NCI-H82 treated with DMSO at 0.1 percent for 48 hours (cell line): Measurements from ENCODE around the gene CAMTA1.

Source experiments
- DNase-seq: peaks from one replicate; lab custom pipeline; 2025; ENCODE audit not compliant: unreplicated experiment; lab: John Stamatoyannopoulos, UW

CAMTA1 gene

DNA sequence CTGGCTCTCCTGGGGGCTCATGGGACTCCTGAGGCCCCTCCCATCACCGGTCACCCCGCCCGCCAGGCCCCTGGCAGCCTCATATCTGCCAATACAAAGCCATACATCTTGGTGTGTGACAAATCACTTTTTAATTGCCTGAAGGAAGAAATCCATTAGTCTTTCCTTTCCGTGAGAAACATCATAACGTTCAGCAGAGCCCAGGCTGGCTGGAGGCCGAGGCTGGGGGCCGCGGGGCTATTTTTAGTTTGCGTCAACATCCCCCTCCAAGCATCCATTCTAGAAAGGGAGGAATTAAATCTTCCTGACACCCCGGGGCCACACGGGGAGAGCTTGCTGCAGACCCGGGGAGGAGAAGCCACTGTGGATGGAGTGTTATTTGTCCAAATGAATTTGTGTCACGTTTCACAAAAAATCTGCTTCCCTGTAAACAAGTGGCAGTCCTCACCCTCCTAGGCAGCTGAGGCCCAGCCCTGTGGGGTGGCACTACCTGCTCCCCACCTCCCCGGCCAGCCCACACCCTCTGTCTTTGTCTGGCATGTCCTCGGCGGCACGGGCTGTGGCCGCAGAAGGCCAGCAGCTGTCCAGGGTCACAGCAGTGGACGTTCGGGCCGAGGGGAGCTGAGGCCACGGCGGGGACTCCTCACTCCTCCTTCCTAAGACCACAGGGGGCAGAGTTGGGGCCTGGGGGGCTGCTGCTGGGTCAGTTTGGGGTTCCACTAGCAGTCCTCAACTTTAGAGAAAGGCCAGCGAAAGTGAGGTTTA is 749.0 kb downstream of the CAMTA1 start:
- no peak for DNase-seq

DNA sequence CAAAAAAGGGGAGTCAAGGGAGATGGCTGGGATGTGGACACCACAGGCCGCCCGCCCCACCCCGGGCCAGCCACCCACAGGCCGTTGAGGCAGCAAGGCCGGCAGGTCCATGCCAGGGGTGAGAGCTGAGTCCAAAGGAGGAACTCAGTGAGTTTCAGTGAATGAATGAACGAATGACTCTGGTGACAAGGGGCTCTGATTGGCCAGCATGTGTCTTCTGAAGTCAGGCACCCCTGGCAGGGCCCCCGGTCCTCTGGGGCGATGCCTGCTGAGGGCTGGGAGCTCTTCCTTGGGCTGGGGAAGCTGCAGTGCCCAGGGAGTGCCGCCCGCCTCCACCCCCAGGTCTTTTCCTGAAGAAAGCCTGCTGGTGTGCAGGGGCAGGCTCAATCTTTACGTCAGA is 749.8 kb downstream of the CAMTA1 start:
- no peak for DNase-seq

DNA sequence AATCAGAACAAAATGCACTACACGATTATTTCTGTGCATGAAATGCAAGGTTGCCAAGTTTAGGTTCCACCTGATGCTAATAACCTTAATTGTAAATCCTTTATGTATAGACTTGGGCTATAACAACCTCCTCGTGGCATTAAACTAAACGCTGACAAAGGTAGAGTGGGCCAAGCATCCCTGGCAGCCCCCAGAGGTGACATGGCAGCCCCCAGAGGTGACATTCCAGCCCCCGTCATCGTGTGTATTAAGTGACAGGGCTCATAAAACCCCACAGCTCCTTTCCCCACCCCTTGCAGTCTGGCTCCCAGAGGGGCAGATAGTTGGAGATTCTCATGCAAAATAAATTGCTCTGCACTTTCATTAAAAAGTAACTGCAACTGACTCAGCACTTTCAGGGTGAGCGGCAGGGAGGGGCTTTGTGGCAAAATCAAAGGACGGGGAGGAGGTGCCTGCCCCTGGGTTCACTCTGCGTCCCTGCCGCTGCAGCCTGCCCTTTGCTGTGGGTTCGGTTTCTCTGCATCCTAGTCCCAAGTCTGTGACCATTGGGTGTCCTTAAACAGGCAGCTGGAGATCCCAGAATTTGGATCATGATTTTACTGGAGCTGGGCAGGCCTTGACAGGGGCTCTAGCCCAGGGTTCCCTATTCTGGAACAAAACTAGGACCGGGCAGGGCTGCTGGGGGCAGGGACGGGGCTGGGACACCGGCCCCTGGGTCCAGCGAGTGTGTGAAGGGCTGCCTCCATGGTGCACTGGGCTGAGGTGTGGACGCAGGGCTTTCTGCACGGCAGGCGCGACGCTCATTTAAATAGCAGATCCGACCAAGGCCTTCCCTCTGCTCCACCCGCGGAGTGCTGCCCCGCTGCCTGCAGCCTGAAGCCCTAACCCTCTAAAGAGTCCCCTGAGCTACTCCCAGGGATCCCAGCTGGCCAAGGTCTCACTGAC is 751.0 kb downstream of the CAMTA1 start:
- no peak for DNase-seq

DNA sequence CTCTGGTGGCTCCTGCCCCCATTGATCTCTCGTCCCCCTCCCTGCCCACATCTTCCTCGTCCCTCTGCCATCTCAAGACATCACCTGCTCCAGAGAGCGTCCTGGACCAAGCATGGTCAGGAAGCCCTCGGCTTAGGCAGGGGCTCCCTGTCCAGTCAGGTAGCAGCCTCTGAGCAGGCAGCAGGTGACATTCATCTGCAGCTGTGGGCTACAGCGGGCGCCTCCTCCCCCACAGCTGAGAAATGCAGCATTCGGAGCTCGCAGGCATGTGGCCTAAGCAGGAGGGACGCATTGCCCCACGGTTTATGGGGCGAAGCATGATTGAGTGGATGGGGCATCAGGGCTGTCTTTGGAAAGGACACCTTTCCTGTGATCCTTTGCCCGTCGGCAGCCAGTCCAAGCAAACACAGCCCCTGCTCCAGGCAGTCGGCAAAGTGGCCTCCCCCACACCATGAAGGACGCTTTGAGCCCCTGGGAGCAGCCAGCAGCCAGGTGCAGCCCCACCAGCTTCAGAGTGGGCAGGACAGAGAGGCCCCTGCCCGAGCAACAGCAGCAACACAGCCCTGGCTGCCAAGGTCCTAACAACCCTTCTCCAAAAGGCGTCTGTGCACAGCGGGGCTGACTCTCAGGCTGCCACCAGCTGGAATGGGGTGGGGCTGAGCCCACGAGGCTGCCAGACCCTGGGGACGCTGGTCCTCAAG is 751.8 kb downstream of the CAMTA1 start:
- DNase-seq = no peak

DNA sequence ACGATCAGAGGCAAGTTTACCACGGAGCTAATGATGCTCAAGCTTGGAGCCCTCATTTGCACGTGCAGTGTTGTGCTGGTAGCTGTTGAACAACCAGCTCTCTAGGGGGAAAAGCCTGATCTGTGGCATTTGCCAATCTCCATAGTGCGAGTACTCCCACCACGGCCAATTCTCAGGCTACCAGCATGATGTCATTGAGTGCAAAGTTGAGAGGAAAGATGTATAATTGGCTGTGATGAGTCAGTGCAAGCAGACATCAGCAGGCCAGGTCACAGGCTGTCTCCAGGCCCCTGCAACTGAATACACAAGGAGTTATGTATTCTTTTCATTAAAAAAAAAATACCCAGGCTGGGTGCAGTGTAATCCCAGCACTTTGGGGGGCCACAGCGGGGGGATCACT is 752.8 kb downstream of the CAMTA1 start:
- no peak for DNase-seq

- DNase-seq = no peak
Measured at GRCh38 chr1:7538849-7539768, 753.9 kb downstream of the CAMTA1 start.

- DNase-seq = no peak
Measured at GRCh38 chr1:7539769-7540175, 754.5 kb downstream of the CAMTA1 start.

DNA sequence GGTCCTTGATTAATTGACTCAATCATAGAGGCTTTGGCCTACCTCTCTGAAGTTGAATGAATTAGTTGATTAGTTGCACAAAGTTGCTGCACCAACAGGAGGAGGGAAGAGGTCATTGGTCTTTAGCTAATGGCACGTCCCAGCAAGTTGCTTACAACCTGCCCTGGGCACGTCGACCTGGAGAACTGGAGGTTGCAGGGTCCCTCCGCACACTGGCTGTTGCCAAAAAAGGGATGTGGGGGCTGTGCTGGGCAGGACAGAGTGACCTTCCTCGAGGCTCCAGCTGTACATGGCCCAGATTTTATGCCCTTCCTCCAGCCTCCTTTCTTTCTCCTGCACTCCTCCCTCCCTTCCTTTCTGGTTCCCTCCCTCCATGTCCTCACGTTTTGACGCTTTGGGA is 755.6 kb downstream of the CAMTA1 start:
- DNase-seq = no peak

DNA sequence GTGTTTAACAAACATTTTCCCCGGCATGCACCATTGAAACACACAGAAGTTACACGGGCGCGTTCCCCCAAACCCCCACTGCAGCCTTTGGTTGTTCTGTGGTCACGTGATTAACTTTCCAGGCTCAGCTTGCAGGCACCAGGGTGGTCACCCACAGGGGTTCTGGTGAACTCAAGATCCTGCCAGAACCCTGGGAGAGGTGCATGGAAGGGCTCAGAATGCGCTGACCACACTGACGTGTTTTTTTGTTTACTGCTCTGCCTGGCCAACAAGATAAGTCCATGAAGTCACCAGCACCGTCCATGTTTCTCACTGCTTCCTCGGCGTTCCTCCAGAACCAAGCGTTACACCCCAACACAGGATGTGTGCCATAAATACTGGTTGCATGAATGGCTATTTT is 756.4 kb downstream of the CAMTA1 start:
- DNase-seq = no peak

DNA sequence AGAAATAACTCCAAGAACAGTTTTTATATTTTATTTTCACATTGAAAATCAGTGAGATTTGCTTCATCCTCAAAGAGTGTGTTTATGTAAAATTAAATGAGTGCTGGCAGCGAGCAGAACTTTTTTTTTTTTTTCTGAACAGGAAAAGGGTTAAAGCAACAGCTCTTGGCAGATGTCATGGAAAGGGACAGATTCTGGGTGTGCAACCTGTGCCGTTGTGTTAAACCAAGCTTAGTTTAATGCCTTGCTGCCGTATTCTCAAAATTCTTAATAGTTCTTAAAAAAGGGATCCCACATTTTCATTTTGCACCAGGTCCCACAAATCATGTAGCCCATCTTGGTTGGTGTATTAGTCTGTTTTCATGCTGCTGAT is 758.5 kb downstream of the CAMTA1 start:
- no peak for DNase-seq

DNA sequence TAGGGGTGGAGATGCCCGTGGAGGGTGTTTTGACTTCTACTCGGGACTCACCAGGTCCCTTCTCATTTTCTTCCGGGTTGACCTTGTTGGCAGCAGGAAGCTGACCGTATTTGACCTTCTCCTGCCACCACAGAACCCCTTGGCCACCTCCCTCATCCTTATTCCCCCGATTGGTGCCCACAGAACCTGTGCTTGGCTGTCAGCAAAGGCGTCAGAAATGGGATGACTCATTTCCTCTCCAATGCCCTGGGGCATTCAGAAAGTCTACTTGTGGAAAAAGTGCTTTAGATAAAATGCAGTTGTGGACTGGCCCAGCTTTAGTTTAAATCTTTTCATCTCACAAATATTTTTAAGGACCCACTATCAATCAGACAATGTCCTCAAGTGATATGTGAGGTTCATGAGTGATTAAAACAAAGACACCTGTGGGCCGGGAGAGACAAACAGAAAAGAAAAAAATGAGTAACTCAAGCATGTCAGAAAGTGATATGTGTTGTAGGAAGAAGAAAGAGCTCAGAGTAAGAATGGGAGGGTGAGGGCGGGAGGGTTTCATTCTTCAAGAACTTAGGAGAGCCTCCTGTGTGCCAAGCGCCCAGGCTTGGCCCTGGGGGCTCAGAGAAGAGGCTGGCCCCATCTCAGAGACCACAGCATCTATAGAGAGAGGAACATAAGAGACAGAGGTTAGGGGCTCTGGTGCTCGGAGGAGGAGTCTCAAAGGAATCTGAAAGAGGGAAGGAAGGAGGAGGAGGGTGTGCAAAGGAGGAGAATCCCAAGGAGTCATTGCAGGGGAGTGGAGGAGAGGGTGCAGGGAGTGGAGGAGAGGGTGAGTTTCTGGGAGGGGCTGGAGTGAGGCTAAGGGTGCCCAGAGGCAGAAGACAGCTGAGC is 764.3 kb downstream of the CAMTA1 start:
- no peak for DNase-seq

DNA sequence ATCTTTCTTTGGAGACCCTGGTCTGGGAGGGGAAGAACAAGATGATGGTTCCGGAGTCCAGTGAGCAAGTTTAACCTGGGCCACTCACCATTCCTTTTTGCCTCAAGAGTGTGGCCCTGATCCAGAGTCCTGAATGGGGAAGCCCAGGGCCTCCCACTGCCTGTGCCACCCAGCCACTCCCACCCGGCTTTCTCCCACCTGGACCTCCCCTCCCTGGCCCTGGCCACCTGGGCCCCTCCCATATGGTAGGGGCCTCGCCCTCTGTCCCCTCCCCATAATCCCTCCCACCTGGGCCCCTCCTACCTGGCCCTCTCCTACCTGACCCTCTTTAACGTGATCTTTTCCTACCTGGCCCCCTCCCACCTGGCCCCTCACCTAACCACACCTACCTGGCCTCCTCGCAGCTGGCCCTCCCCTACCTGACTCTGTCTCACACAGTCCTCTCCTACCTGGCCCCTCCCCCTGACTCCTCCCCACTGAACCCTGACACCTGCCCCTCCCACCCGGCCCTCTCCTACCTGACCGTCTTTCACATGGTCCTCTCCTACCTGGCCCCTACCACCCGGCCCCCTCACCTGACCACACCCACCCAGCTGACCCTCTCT is 765.1 kb downstream of the CAMTA1 start:
- DNase-seq = no peak

GRCh38 chr1:7550981-7551380 is 765.7 kb downstream of the CAMTA1 start:
- DNase-seq = no peak

- DNase-seq = no peak
Measured at GRCh38 chr1:7551442-7551841, 766.2 kb downstream of the CAMTA1 start.

- no peak for DNase-seq
Measured at GRCh38 chr1:7552402-7552801, 767.1 kb downstream of the CAMTA1 start.

DNA sequence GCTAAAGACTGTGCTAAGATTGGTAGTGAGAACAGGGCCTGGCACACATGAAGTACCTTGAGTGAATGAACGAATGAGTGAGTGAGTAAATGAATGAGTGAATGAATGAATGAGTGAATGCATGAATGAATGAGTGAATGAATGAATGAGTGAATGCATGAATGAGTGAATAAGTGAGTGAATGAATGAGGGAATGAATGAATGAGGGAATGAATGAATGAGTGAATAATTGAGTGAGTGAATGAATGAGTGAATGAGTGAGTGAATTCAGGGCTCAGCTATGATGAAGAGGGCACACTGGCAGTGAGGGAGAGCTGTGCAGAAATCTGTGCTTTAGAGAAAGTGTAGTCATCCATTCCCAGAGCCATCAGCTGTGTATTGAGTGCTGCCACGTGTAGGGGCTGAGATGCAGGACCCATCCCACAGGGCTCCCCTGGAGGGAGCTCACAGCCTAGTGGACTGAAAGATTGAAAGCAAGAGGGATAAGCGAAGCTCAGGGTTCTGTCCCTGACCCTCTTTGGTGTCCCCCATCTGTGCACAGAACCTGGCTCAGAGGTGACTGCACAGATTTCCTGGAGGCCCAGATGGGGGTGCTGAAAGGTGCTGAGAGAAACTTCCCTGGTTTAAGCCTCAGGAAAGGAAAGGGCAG is 767.9 kb downstream of the CAMTA1 start:
- no peak for DNase-seq

GRCh38 chr1:7554385-7555235 is 769.4 kb downstream of the CAMTA1 start:
- DNase-seq = no peak
